ENCODE measurements around the gene YEATS4.

Gene YEATS4

DNA sequence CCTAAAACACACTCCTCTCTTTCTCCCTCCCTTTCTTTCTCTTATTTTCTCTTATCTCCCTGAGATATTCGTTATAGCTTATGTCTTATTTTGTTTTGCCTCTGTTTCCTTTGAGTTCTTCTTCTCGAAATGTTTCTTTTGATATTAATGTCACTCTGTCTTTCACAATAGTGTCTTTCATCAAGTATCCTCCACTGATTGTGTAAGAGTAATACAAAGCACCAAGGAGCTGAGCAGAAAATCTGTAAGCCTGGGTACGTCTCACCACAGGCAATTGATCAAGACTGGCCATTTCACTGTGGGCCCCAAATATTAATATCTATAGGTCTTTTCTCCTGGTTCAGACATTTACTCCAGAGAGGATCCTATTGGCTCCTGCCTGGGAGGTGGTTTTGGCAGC lies 16.2 kb upstream of the YEATS4 start:
- no peak for DNase-seq

DNA sequence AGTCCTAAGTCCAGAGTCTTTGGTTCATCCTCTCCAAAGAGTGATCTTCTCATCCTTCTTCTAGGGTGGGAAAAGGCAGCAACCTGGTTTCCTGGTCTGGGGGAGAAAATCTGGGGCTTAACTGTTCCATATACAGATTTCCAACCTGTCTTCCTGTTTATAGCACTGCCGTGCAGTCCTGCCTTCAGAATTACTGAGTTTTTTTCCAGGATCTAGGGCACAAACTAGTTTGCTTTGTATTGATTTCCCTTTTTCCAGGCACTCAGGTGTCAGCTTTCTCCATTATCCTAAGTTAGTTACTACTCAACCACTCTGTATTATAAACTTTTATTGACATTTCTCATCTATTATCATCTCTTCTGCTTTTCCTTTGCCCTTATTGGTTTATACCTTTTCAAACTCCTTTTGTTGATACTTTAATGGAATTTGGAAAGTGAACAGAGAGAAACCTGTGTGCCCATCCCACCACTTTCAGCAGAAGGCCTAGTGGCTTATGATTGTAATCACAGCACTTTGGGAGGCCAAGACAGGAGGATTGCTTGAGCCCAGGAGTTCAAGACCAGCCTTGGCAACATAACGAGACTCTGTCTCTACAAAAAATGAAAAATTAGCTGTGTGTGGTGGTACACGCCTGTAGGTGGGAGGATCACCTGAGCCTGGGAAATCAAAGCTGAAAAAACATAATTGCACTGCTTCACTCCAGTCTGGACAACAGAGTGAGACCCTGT lies 15.5 kb upstream of the YEATS4 start:
- no peak for DNase-seq

DNA sequence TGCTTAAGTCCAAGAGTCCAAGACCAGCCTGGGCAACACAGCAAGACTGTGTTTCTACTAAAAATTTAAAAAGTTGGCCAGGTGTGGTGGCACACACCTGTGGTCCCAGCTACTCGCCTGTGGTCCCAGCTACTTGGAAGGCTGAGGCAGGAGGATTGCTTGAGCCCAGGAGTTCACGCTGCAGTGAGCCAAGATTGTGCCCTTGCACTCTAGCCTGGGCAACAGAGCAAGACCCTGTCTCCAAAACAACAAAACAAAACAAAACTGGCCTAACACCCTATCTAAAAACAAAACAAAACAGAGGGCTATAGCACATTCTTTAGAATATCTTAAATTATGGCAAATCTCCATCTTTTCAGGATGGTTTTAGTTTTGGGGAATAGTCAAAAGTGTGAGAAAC lies 14.5 kb upstream of the YEATS4 start:
- DNase-seq = no peak

DNA sequence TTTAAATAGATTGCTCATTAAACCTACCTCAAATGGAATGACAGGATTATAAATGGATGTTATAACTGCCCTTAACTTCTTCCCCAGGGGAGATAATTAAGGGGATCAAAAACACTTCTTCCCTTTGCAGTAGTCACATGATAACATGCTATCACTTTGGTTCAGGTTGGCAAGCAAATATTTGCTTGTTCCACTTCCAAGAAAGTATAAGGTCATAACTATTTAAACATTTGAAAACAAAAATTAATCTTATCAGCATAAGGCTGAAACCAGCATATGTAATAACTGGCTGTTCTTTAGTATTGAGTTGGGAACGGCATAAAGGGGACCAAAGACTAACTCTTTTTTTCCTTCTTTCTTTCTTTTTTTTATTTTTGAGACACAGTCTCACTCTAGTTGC lies 13.8 kb upstream of the YEATS4 start:
- DNase-seq = no peak

DNA sequence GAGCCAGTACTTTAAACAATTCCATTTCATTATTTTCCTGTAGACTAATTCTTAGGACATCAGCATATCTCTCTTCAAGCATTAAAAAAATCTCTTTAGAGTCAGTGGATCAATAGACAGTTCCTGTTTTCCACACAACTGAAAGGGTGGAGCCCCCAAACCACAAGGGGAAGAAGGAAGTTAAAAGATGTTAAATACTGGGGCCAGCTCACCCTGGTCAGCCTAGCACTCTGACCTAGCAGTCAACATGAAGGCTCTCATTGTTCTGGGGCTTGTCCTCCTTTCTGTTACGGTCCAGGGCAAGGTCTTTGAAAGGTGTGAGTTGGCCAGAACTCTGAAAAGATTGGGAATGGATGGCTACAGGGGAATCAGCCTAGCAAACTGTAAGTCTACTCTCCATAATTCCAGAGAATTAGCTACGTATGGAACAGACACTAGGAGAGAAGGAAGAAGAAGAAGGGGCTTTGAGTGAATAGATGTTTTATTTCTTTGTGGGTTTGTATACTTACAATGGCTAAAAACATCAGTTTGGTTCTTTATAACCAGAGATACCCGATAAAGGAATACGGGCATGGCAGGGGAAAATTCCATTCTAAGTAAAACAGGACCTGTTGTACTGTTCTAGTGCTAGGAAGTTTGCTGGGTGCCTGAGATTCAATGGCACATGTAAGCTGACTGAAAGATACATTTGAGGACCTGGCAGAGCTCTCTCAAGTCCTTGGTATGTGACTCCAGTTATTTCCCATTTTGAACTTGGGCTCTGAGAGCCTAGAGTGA lies 11.2 kb upstream of the YEATS4 start, which contains the start of gene LYZ:
Gene LYZ, plus strand, starts transcription at position 220 of the 777 bp plus-strand sequence. Its CDS starts 28 bp downstream, at position 248.
- no peak for DNase-seq

DNA sequence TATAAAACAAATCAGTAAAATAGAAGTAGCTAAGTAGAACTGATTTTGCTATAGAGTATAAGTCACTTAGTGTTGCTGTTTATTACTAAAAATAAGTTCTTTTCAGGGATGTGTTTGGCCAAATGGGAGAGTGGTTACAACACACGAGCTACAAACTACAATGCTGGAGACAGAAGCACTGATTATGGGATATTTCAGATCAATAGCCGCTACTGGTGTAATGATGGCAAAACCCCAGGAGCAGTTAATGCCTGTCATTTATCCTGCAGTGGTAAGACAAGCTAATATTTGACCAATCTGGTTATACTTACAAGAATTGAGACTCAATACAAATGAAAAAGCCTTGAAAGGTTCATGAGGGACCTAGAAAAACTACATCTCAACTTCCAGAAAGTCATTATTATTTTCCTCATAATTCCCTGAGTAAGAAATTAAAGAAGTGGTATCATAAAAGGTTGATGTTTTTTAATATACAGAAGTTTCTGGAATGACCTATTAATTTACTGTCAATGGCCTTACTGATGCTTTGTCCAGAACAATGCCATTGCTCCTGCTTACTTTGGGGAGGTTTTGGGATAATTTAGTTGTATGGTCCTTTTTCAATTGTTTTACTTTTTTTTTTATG lies 9.4 kb upstream of the YEATS4 start:
- DNase-seq = no peak

DNA sequence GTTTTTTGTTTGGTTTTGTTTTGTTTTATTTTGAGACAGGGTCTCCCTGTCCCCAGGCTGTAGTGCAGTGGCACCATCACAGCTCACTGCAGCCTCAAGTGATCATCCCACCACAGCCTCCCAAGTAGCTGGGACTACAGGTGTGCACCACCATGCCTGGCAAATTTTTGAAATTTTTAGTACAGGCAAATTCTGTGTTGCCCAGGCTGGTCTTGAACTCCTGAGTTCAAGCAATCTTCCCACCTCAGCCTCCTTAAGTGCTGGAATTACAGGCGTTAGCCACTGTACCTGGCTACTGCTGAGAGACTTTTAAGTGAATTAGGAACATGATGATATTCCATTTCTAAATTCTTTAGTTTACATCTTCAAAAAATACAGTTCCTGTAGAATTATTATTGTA lies 8.8 kb upstream of the YEATS4 start:
- DNase-seq = no peak

DNA sequence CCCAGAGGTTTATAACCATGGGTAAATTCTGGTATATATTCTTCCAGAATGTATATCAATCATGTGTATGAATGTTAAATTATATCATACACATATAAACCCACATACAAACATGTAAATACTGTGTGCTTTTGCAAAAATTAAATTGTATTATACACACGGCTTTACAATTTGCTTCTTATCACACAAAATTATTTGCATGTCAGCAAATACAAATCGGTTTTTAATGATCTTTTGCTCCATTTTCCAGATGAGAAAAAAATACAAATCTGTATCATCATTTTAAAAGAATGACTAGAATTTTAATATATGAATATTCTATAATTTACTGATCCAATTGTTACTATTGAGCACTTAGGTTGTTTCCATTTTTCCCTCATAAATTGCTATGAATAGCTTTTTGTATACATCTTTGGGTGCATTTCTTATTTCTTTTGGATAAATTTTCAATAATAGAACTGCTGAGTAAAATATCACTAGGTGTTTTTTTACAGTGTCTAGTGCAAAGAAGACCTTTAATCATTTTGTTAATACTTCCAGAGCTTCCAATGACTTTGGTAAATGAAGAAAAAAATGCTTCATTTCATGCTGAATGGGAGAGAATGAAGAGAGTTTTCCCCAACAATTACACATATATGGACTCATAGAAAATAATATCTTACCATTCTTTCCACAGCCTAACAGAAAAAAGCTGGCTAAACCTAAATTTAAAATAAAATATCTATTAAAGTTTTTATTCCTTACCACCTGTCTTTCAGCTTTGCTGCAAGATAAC lies 7.9 kb upstream of the YEATS4 start:
- DNase-seq = no peak

DNA sequence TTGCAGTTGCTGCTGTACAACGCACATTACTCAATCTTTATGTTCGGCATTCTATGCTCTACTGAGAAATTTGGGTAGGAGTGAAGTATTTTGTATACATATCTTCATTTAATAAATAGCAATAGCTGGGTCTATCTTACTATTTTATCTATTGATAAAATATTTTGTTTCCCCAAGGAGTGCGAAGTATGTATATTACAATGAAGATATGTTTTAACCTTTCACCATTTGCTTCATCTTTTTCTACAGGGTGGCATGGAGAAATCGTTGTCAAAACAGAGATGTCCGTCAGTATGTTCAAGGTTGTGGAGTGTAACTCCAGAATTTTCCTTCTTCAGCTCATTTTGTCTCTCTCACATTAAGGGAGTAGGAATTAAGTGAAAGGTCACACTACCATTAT lies 6.6 kb upstream of the YEATS4 start:
- no peak for DNase-seq

DNA sequence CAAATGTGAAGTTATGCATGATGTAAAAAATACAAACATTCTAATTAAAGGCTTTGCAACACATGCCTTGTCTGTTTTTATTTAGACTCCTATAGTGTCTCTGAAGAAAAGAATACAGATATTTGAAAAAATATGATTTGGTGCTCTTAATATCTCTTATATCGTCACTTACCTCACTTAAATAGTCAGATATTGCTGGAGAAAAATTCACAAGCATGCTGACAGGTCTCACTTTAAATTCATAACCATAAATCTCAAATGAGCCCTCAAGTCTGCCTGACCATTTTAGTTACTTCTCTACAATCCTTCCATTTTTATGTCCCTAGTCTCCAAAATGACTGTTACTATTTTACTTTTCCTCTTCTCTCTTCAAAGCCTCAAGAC lies 5.4 kb upstream of the YEATS4 start:
- DNase-seq = no peak

DNA sequence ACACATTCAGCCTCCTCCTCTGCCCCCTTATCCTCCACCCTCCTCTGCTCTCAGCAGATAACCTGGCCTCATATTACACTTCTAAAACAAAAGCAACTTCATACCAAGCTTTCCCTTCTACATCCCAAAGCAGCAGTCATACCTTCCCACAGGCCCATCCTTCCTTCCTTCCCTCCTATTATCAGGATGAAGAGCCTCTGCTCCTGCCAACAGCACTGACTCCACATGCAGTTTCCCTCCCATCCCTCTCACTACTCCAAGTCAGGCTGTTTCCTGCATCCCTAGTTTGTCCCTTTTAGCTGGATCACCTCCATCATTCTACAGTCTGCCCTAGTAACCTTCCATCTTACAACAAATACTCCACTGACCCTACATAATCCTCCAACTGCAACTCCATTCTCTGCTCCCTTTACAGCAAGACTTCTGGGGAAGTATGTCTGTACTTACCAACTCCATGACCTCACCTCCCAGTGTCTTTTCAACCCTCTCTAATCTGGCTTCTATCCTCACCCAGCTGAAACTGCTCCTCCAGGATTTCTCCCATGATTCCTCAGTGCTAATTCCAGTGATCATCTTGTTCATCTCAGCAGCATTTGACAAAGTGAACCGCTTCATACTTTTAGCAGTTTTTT lies 4.9 kb upstream of the YEATS4 start:
- DNase-seq = no peak

DNA sequence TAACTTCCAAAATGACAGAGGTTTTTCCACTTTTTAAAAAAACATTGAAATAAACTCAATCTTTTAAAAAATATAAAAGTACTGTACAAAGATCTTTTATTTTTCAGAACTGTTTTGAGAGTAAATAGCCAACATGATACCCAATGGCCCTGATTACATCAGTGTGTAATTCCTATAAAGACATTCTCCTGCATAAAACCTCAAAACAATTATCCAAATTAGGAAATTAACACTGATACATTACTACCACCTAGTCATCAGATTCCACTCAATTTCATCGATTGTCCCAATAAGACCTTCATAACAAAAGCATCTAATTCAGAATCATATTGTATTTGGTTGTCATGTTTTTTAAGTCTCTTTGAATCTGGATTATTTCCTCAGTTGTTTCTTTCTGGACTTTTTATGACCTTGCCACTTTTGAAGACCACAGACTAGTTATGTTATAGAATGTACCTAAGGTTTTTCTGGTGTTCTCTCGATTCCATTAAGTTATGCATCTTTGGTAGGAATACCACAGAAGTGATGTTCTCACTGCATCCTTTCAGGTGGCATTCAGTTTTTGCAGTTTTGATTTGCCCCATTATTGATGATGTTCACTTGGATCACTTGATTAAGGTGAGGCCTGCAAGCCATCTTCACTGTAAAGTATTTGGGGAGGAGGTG lies 4.0 kb upstream of the YEATS4 start:
- DNase-seq = no peak

DNA sequence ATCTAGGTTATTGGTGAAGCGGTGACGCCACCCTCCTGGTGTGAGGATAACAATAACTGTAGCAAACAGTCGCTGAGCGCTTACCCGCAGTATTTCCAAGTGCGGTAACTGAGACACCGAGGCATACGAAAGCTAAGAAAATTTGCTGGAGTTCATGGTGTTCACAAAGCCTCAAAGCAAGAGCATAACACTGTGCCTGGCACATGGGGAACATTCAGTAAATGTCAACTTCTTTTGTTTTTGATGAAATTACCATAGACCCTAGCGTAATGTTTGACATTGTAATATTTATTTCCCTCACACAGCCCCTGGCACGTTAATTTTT lies 767 bp downstream of the YEATS4 start:
- DNase-seq = no peak

DNA sequence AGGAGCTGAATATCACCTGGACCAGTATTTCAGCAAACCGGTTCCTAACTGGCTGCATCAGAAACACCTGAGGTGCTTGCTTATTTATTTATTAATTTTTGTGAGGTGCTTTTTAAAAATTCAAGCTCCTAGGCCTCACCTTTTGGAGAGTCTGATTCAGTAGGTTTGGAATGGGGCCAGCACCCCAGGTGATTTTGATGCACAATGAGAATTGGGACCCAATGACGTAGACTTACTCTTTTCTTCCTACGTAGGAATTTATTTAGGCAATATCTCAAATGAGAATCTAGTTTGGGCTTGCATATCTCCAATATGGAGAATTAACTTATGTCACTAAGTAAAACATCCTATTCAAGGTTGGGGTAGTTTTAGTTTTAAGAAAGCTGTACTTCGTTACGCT lies 7.3 kb downstream of the YEATS4 start:
- no peak for DNase-seq

DNA sequence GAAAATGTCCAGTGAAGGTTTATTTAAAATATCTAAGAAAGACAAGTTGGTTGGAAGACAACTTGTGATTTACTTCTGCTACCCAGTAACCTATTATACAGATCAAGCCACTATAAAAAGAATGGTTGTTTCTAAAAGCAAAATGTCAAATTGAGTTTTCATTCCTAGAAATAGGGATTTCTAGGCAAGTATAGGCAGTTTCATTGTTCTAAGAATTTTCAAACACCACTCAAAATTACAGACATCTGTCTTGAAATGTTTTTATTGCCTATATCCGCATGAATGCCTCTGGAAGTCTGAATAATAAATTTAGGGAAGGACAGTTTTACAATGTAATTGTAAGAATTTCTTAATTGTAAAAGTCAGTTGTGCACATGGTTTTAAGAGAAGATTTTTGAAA lies 8.6 kb downstream of the YEATS4 start:
- no peak for DNase-seq

DNA sequence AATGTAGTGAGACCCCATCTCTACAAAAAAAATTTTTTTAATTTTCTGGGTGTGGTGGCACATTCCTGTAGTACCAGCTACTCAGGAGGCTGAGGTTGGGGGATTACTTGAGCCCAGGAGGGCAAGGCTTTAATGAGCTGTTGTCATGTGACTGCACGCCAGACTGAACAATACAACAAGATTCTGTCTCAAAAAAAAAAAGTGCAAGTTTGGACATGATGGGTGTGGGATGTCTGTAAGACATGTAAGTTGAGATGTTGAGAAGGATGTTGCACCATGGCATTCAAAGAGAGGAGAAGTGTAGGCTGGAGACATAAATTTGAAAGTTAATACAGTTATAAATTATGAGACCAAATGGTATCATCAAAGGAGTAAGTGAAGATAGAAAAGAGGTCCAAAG lies 23.5 kb downstream of the YEATS4 start:
- DNase-seq = no peak

DNA sequence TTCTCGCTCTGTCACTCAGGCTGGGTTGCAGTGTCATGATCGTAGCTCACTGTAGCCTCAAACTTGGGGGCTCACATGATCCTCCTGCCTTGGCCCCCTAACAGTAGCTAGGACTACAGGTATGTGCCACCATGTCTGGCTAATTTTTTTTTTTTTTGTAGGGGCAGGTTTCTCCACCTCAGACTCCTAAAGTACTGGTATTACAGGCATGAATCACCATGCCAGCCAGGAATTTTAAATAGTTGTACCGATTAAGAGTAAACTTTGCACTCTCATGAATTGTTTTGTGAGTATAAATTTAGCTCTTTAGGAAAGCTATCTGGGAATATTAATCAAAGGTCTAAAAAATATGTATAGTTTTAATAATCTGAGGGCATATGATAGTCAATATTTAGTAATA lies 25.5 kb downstream of the YEATS4 start:
- no peak for DNase-seq

DNA sequence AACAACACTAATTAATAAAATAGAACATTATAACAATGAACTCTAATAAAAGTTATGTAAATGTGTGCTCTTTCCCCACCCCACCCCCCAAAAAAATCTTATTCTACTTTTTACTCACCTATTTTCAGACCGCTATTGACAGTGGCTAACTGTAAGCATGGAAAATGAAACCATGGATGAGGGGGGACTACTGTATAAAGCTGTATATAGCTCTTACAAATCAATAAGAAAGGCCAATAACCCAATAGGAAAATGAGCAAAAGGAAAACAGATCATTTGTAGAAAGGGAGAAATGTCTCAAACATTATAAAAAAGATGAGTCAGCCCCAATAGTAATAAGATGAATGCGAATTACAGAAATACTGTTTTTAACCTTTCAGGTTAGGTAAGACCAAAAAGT lies 27.4 kb downstream of the YEATS4 start:
- no peak for DNase-seq

DNA sequence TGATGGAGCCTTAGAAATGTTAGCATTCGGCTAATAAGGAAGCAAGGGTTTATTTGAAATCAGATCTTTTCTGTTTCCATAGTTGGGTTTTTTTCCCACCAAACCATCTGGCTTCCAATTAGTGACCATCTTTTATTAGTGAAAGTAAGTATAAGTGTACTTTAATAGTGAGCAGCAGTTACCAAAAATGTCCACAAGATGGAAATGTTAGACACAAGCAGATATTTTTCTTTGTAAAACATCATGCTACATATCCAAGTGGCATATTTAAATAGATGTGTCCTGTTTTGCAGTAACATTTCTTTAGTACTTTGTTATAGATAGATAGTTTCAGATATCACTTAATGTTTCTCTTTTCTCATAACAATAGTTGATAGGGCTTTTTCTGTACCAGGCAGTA lies 28.8 kb downstream of the YEATS4 start:
- no peak for DNase-seq

DNA sequence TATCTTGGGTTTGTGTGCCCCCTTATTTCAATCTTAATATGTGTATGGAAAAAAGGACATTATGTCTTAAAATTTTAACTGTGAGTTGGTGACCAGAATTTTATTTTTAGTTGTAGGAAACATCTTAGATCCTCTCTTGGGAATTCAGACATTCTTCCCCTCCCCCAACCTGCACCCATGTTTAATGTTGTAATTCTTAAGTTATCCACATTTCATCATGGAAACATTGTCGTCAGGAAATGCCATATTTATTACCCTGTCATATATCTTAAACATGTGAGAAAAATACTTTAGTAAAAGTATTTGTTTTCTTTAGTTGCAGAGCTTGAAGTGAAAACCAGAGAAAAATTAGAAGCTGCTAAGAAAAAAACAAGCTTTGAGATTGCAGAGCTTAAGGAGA lies 30.3 kb downstream of the YEATS4 start:
- no peak for DNase-seq

DNA sequence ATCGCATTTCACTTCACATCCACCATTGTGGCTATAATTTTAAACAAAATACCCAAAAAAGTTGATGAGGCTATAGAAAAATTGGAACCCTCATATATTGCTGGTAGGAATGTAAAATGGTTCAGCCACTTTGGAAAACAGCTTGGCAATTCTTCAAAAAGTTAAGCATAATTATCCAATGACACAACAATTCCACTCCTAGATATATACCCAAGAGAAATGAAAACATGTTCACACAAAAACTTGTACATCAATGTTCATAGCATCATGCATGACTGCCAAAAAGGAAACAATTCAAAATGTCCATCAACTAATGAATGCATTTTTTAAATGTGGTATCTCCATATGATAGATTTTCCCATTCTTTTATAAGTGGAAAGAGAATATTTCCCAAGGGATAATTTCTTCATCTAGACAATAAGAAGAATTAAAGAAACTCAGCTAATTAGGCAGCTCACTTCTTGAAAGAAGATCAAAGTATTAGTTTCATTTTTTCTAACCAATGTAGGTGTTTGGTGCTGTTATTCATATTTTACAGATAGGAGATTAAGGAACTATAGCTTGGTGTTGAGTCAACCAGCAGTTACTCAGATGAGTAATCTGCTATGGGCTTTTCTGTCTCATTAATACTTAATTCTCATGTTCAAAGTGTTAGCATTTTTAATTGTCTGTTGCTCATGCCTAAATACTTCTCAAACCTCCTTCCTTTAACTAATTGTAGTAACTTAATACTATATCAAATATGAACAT lies 32.8 kb downstream of the YEATS4 start:
- no peak for DNase-seq

DNA sequence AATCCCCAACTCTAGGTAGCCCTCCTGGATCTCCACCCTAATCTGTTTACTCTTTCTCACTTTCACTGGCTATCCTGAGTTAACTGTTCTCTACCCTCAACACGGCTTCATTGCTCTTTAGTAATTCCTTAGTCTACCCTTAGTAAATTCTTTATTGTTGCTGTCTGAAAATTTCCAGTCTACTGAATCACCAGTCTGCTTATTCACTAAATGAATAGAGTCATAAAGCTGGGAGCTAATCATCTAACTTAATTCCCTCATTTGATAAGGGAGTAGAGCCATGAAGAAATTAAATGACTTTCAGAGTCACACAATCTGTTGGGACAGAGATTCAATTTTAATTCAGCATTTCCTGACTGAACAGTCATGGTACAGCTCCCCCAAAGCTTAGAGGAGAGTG lies 36.5 kb downstream of the YEATS4 start:
- DNase-seq = no peak

Measured in activated CD4-positive, alpha-beta T cell treated with anti-CD3 and anti-CD28 coated beads for 1 hour (primary cell).